GM19463 (cell line): ENCODE results near the gene RHBDL2.
"Not testable (repeated sequence)": the region's sequence is repeated elsewhere in the genome, so short reads cannot be mapped to it uniquely, and the experiment has no call there.

Source experiments
- ATAC-seq: cut with Tn5 transposase; IDR thresholded peaks from one replicate; pipeline ENCODE4 v1.9.1; 2021; ENCODE audit warnings: mild to moderate bottlenecking, moderate library complexity; ENCODE audit not compliant: unreplicated experiment

RHBDL2 gene, protein sequence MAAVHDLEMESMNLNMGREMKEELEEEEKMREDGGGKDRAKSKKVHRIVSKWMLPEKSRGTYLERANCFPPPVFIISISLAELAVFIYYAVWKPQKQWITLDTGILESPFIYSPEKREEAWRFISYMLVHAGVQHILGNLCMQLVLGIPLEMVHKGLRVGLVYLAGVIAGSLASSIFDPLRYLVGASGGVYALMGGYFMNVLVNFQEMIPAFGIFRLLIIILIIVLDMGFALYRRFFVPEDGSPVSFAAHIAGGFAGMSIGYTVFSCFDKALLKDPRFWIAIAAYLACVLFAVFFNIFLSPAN

DNA sequence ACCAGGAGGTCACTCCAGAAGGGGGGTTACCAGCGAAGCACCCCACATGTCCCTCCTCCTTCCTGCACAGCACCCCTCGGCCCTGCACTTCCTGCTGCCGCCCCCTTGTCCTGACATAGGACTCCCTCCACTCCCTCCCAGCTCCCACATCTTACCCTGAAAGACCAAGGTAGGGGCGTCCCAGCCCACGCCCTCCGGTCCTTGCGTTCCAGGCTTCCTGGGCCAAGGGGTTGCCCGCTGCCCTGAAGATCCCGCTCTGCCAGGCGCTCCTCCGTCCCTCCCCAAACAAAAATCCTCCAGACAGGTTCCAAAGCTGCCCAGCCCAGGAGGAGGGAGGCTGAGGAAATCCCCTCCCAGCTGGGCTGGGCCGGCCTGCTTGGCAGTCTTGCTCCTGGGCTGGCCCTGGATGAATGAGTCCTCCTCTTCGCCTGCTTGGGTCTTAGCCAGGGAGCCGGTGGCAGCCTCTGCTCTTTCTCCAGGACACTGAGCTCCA is at the start of gene RHBDL2:
Gene RHBDL2, minus strand, starts transcription at position 304 of the 493 bp plus-strand sequence. CDS start 22,618 bp downstream, outside the sequence.
- no peak for ATAC-seq

DNA sequence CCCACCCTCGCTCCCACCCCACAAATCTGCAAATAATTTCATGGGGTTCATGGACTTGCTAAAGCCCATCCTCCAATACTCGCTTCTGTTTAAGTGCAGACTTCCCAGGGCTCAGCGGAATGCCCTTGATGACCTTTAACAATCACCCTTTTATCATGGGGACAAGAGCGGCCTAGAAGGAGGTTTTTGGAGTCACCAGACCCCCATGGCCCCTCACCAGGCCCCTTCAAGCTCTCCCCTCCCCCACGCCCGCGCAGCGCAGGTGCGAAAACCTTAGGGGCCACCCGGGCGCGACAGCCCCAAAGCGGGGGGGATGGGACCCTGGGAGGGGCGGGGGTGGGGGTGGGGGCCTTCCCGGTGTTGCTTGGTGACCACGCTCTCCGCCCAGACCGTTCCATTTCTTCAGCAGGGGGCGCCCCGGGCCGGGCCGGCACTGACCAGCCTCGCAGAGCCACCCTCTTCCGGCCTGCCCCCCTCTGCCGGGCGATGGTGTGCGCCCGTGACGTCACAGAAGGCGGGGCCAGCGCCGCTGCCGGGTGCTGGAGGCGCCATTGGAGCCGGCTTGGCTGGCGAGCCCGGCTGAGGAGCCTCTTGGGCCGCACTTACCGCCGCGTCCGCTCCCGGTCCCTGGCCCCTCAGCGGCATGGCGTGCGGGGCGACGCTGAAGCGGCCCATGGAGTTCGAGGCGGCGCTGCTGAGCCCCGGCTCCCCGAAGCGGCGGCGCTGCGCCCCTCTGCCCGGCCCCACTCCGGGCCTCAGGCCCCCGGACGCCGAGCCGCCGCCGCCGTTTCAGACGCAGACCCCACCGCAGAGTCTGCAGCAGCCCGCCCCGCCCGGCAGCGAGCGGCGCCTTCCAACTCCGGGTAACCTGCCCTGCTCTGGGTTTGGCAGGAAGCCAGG is 49.4 kb upstream of the RHBDL2 start, which contains the start of gene AKIRIN1:
Gene AKIRIN1, plus strand, starts transcription at position 539 of the 900 bp plus-strand sequence. Its CDS starts 105 bp downstream, at position 644.
- ATAC-seq = peak; percentile 95

DNA sequence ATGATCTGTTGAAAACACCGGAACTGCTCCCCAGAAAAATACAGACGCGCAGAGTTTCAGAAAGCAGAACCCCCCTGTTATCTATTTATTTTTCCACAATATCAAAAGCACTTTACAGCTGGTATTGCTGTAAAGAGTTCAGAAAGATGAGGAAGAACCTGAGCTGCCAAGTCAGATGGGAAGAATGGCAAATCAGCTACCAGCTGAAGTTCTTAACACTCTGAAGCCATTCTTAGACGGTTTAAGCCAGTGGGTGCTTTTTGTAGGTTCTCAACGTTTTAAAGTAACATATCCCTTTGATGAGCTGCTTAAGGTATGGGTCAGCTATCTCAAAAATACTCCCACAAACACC is 48.7 kb upstream of the RHBDL2 start:
- no peak for ATAC-seq

DNA sequence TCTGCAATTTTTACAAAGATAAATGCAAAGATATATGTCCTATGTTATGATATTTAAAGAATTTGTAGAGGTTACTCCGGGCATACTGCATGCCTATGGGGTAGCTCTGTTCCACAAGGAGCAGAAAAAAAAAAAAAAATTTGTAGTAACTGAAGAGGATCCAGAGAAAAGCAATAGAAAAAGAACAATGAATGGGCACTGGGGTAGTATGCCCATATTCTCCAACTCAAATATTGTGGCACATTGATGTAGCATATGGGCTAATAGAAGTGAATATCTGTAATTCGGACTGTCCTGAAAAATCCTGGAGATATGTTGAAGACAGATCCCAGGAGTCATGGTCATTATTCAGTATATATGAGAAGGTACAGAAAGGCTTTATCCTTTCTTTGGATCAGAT is 48.3 kb upstream of the RHBDL2 start:
- ATAC-seq = no peak

DNA sequence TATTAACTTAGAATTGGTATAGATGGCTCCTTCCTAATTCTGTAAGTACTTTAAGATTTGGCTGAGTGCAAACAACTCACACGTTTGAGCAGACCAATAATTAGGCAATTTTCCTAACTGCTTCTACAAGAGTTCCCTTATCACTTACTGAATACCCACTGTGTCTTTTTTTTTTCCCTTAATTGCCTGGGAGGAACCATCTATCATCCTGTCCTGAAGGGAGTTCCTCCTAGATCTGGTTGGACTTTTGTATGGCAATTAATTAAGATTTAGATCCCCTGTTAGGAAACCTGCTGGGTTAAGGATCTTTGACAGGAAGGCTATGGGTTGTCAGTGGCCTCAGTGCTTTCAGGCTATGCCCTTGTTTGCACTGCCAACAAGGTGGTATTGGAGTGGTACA is 37.8 kb upstream of the RHBDL2 start:
- not testable (repeated sequence) for ATAC-seq

DNA sequence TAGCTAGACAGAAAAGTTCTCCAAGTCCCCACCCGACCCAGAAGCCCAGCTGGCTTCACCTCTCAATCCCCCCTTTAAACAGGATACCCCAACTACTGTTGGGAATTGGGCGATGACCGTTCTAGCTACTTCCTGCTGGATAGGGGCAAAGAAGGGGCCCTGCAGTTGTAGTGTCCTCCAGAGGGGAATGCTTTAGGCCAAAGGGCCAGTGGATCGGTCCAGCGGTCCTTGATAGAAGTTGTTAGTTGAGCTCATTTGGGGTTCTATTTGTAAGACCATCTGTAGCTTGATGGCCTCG is 36.6 kb upstream of the RHBDL2 start:
- ATAC-seq = not testable (repeated sequence)

DNA sequence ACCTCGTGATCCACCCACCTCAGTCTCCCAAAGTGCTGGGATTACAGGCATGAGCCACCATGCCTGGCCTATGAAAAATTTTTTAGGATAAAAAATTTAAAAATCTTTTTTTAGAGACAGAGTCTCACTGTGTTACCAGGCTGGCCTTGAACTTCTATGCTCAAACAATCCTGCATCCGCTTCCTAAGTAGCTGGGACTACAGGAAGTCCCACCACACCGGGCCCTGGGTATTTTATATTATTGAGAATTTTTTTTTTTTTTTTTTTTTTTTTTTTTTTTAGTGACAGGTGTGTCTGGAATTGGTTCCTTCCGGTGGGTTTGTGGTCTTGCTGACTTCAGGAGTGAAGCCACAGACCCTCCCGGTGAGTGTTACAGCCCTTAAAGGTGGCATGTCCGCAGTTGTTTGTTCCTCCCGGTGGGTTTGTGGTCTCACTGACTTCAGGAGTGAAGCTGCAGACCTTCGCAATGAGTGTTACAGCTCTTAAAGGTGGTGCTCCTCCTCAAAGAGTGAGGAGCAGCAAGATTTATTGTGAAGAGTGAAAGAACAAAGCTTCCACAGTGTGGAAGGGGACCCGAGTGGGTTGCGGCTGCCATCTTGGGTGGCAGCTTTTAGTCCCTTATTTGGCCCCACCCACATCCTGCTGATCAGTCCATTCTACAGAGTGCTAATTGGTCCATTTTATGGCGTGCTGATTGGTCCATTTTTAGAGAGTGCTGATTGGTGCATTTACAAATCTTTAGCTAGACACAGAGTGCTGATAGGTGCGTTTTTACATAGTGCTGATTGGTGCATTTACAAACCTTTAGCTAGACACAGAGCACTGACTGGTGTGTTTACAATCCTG is 36.0 kb upstream of the RHBDL2 start:
- ATAC-seq = not testable (repeated sequence)

DNA sequence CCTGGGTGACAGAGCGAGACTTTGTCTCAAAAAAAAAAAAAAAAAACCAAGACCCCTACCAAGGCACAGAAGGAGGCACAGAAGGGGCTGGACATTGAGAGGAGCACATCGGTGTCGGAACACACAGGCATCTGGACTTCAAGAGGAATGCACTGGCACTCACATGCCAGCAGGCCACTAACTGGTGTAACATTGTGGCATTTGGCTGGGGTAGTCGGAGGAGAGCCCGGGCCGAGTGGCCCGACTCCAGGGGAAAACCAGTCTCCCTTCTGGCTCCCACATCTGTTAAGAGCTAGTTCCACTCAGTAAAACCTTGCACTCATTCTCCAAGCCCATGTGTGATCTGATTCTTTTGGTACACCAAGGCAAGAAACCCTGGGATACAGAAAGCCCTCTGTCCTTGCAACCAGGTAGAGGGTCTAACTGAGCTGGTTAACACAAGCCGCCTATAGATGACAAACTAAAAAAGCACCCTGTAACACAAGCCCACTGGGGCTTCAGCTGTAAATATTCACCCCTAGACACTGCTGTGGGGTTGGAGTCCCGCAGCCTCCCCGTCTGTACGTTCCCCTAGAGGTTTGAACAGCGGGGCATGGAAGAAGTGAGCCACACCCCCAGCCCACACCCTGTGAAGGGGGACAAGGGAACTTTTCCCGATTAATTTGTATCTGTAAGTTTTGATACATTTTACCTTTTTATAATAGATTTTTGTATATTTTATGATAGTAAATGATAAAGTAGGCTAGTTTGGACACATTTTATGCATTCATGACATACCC is 32.2 kb upstream of the RHBDL2 start:
- ATAC-seq = no peak

DNA sequence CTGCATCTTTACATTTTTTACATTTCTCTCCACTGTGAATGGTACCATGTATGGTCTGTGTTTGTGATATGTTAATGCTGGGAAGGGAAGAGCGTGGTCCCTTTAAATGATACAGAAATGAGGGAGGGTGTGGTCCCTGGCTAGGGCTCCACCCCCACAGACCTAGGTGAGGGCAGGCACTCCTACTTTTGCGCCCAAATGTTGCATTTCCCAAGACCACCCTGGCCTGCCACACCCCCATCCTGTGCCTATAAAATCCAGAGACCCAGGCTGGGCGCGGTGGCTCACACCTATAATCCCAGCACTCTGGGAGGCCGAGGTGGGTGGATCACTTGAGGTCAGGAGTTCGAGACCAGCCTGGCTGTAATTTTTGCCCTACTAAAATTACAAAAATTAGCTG is 31.5 kb upstream of the RHBDL2 start:
- not testable (repeated sequence) for ATAC-seq

DNA sequence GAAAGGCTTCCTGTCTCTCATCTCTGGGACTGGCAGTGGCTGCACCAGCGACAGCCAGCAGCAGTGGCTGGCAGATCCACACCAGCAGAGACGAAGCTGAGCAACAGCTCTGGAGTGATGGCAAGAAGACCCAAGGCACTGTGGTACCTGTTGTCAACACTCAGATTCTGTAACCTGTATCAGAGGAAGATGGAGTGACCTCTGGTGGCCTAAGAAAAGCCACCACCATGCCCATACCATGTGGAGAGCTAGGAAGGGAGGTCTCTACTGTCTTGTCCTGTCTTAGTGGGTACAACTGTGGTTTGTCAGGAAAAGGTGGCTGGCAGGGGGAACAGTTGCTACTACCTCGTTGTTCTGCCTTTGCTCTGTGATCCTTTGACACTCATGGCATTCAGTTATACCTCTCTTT is 22.5 kb upstream of the RHBDL2 start:
- no peak for ATAC-seq

DNA sequence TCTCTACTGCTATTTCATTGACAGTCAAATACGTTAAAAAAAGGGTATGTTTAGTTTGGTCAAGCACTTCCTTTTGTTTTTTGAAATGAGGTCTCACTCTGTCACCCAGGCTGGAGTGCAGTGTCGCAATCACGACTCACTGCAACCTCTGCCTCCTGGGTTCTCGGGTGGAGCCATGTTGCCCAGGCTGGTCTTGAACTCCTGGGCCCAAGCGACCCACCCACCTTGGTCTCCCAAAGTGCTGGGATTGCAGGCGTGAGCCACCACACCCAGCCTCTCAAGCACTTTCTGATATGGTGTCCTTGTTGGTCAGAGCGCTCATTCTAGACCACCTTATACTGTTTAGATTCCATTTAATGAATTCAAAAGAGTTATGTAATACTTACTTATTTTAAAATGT is 20.9 kb upstream of the RHBDL2 start:
- no peak for ATAC-seq

DNA sequence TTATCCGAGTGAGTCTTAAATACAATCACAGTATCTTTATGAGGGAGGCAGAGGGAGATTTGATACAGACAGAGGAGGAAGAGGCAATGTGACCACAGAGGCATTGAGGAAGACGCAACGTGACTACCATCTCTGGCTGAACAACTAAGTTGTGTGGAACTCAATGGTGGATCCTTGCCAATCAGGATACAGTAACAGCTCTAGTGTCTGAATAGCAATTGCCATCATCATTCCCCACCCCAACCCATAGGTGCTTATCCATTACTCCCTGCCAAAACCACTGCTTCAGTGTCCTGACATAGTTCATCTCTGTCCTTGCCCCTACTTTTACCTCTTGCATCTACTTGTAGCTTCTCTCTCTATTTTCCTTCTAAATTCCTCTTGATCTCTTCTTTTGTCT is 20.5 kb upstream of the RHBDL2 start:
- ATAC-seq = no peak

DNA sequence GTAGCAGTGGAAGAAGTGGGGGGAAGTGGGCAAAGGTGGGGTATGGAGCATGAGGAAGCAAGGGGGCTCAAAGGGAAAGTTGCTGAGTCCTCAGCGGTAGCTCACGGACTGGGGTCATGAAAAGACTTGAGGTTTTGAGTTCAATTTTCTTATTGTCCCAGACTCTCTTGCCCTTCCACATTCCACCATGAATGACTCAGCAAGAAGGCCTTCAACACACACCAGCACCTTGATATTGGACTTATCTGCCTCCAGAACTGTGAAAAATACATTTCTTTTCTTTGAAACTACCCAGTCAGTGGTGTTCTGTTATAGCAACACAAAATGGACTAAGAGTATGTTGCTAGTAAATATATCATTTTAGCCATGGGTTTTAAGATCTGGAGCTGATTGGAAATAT is 17.3 kb upstream of the RHBDL2 start:
- no peak for ATAC-seq

DNA sequence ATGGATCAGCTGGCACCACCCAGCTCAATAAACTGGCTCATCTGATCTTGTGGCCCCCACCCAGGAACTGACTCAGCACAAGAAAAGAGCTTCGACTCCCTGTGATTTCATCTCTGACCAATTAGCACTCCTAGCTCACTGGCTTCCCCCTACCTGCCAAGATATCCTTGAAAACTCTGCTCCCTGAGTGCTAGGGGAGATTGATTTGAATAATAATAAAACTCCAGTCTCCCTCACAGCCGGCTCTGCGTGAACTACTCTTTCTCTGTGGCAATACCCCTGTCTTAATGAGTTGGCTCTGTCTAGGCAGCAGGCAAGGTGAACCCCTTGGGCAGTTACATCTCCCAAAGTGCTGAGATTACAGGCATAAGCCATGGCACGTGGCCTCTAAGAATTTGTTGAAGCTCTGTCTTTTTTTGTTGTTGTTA is 11.8 kb upstream of the RHBDL2 start:
- no peak for ATAC-seq

DNA sequence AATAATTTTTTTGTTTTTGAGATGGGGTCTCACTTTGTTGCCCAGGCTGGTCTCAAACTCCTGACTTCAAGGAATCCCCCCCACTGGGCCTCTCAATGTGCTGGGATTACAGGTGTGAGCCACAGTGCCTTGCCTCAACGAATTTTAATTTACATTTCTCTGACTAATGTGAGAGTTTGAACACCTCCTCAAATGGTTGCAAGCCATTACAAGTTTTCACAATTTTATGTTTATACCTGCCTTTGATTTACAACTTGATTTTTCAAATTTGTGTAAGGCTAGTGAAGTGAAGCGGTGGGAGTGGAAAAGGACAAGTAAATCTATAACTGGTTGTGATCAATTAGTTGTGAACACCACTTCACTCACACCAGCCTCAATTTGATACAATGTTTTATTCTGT is 8.9 kb upstream of the RHBDL2 start:
- no peak for ATAC-seq

DNA sequence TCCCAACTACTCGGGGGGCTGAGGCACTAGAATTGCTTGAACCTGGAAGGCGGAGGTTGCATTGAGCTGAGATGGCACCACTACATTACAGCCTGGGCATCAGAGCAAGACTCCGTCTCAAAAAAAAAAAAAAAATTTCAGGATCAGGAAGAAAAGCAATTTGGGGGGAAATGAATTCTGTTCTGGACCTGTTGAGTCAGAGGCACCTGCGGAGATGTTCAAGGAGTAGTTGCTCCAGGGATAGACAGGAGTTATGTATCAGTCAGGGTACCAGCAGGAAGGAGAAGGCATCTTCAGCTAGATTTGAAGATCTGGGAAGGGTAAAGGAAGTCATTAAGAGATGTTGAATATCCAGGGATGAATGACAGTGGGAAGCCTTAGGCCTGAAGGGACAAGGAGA is 2.9 kb upstream of the RHBDL2 start:
- no peak for ATAC-seq

DNA sequence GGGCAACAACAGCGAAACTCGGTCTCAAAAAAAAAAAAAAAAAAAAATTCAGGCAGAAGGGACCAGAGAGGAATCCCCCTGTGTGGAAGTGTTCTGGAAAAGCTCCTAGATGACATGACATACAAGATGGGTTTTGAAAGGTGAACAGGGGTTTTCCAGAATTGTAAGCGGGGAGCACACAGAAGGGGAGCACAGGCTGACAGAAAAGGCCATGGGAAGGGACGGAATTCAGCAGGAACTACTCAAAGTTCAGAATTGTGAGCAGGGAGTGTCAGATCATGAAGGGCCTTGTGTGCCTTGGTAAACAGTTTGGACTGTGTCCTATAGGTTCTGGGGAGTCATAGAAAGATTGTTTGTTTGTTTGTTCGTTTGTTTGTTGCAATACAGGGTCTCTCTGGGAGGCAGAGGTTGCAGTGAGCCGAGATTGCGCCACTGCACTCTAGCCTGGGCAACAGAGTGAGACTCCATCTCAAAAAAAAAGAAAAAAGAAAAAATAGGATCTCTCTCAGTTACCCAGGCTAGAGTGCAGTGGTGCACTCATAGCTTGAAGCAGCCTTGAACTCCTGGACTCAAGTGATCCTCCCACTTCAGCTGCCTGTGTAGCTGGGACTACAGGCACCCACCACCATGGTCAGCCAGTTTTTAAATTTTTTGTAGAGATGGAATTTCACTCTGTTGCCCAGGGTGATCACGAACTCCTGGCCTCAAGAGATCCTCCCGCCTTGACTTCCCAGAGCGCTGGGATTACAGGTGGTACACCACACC is 1.2 kb upstream of the RHBDL2 start:
- ATAC-seq = no peak

DNA sequence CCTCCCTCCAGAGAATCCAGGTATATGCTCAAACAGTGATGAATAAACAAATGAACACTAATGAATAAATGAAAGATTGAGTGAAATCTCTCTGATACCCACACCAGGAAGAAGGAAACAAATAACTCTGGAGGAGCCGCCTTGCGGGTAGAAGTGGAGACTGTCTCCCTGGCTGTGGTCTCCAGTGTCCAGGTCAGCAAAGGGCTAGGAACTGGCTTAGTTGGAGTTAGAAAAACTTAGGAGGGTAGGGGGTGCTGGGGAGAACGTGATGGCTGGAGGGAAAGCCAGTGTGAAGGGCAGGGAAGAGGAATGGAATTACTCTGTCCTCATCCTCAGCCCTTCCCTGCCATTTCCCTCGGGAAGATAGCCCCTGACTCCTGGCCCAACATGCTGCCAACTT is 537 bp downstream of the RHBDL2 start:
- ATAC-seq = no peak

DNA sequence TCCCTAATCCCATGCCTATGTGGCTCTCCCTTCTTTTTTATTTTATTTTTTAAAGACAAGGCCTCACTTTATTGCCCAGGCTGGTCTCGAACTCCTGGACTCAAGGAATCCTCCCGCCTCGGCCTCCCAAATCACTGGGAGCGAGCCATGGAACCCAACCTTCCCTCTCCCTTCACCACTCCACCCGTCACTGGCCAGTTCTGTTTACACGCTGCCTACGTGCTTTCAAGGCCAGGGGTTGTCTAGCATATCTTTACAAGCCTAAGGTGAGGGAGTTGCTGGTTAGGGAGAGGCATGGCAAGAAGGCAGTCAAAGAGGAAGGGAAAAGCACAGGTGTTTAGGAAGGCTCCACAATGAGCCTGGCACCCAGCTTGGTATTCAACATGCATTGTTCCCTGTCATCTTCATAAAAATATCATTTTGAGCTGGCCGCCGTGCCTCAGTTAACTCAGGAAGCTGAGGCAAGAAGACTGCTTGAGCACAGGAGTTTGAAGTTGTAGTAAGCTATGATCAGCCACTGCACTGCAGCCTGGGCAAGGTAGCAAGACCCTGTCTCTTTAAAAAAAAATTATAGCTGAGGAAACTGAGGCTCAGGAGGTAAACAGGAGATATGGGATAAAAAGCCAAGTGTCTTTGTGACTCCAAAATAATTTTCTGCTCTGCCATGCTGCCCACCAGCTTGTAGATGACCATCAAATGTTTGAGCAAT is 1.1 kb downstream of the RHBDL2 start:
- ATAC-seq = no peak
